ENCODE measurements around the gene CHRND. TPM values are rescaled to one million over a fixed set of nuclear protein-coding genes. Genes with fewer than 3 reads are reported as not detected.

CHRND gene
- total RNA-seq, 1 donor from 2014 or later: not detected

DNA sequence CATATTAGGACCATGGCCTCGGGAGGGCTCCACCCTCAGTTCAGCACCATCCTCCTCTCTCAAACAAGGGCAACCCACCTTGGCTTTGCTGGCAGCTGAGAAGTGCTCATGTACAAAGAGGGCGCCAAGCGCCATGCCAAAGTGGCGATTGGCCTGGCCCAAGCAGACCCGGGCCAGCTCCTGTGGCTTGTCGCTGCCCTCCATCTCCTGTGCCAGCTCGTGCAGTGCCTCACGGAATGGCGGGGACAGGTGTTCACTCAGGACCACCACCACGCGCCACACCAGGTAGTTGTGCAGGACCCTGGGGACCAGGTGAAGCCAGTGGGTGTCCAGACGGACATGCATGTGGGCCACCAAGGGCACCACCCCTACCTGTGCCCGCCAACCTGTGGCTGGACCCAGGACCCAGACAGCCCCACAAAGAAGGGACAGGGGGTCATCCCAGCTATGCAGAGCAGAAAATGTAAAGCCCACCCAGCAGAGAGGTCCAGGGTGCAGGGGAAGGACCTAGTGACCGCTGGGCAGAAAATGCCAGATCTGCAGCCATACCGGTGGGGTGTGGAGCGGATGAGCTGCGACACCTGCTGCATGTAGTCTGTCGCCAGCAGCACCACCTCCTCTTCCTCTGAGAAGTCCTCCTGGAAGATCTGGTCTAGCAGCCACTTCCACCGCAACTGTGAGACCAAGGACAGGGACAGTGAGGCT, 41.9 kb upstream of the CHRND start:
- TF ChIP-seq, protein P1, sequence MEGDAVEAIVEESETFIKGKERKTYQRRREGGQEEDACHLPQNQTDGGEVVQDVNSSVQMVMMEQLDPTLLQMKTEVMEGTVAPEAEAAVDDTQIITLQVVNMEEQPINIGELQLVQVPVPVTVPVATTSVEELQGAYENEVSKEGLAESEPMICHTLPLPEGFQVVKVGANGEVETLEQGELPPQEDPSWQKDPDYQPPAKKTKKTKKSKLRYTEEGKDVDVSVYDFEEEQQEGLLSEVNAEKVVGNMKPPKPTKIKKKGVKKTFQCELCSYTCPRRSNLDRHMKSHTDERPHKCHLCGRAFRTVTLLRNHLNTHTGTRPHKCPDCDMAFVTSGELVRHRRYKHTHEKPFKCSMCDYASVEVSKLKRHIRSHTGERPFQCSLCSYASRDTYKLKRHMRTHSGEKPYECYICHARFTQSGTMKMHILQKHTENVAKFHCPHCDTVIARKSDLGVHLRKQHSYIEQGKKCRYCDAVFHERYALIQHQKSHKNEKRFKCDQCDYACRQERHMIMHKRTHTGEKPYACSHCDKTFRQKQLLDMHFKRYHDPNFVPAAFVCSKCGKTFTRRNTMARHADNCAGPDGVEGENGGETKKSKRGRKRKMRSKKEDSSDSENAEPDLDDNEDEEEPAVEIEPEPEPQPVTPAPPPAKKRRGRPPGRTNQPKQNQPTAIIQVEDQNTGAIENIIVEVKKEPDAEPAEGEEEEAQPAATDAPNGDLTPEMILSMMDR (IDR thresholded peaks at IDR 0.05; ENCODE audit: insufficient read depth, low read depth, low read length): no peak
- TF ChIP-seq EZH2 (IDR thresholded peaks at IDR 0.05; ENCODE audit: insufficient read depth, low read length): no peak
- Histone ChIP-seq H3K4me2 (ENCODE audit: low read length) (no peak overlapping the region), H3K36me3 (ENCODE audit: insufficient read depth, low read length) (no peaks in the 10 kb centered on the region), H3K4me3 (ENCODE audit: insufficient read depth, low read depth, low read length) (no peak overlapping the region), H2AFZ (ENCODE audit: low read depth, low read length) (no peak overlapping the region), H3K79me2 (ENCODE audit: insufficient read depth, low read length) (no peaks in the 10 kb centered on the region), H3K9ac (ENCODE audit: low read length) (no peak overlapping the region), H3K4me1 (ENCODE audit: insufficient read depth, low read length) (no peaks in the 10 kb centered on the region), H4K20me1 (ENCODE audit: insufficient read depth, low read length) (no peaks in the 10 kb centered on the region), H3K9me3 (ENCODE audit: insufficient read depth, low read depth, low read length) (no peaks in the 10 kb centered on the region), H3K27me3 (ENCODE audit: insufficient read depth, low read length) (peaks cover 30% of the 10 kb centered on the region), H3K27ac (ENCODE audit: low read depth, low read length) (no peak overlapping the region)
- Mint-ChIP-seq H3K27me3 (ENCODE audit: low read depth, unreplicated experiment) (peaks cover 56% of the 10 kb centered on the region), H3K4me1 (ENCODE audit: low read depth, unreplicated experiment) (no peaks in the 10 kb centered on the region), H3K4me3 (ENCODE audit: unreplicated experiment) (no peak overlapping the region), H3K9me3 (ENCODE audit: unreplicated experiment) (peaks cover 5% of the 10 kb centered on the region), H3K27ac (ENCODE audit: unreplicated experiment) (no peak overlapping the region), H3K36me3 (ENCODE audit: low read depth, unreplicated experiment) (peaks cover 2% of the 10 kb centered on the region)
- no peak for FAIRE-seq
- no peak for DNase-seq (ENCODE audit: low read depth)

DNA sequence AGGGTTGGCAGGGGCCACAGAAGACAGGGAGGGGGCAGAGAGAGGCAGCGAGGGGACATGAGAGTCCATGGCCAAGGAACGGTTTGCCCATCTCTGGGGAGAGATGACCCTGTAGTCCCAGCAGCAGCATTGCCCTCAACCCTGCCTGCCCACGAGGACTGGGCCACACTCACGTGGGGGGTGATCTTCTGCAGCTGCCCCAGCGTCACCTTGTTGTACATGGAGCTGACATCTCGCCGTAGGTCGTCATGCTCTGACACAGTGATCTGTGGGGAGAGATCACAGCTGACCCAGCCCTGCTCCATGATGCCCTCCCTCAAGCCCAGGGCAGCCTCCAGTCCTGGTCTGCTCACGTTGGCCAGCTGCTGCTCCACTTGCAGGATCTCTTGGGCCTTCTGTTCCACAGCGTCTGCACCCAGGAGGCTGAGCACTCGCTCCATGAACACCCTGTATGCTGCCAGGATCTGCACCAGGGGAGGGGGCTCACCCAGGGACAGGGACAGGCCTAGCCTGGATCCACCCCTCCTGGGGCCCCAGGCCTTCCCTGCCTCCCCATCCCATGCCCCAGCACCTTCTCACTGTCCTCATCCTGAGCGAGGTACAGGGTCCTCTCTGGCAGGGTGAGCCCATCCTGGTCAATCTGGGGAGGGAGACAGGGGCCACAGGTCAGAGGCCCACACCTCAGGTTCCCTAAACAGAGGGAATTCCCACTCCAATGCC, 41.2 kb upstream of the CHRND start:
- no peak overlapping the region for H3K4me3 ChIP-seq (ENCODE audit: insufficient read depth, low read depth, low read length)
- H3K4me1 ChIP-seq (ENCODE audit: insufficient read depth, low read length): no peaks in the 10 kb centered on the region
- H3K79me2 ChIP-seq (ENCODE audit: insufficient read depth, low read length): no peaks in the 10 kb centered on the region
- no peak overlapping the region for H3K27ac ChIP-seq (ENCODE audit: low read depth, low read length)
- H4K20me1 ChIP-seq (ENCODE audit: insufficient read depth, low read length): no peaks in the 10 kb centered on the region
- FAIRE-seq: no peak
- Mint-ChIP-seq H3K36me3 (ENCODE audit: low read depth, unreplicated experiment) (peaks cover 2% of the 10 kb centered on the region), H3K4me1 (ENCODE audit: low read depth, unreplicated experiment) (no peaks in the 10 kb centered on the region), H3K27ac (ENCODE audit: unreplicated experiment) (no peak overlapping the region), H3K27me3 (ENCODE audit: low read depth, unreplicated experiment) (peaks cover 57% of the 10 kb centered on the region), H3K4me3 (ENCODE audit: unreplicated experiment) (peak overlapping the region; percentile 40), H3K9me3 (ENCODE audit: unreplicated experiment) (peaks cover 5% of the 10 kb centered on the region)
- H3K36me3 ChIP-seq (ENCODE audit: insufficient read depth, low read length): no peaks in the 10 kb centered on the region
- TF ChIP-seq EZH2 (IDR thresholded peaks at IDR 0.05; ENCODE audit: insufficient read depth, low read length): no peak
- TF ChIP-seq, protein P1 (IDR thresholded peaks at IDR 0.05; ENCODE audit: insufficient read depth, low read depth, low read length): no peak
- no peaks in the 10 kb centered on the region for H3K9me3 ChIP-seq (ENCODE audit: insufficient read depth, low read depth, low read length)
- H3K9ac ChIP-seq (ENCODE audit: low read length): no peak overlapping the region
- no peak overlapping the region for H2AFZ ChIP-seq (ENCODE audit: low read depth, low read length)
- H3K4me2 ChIP-seq (ENCODE audit: low read length): no peak overlapping the region
- no peak for DNase-seq (ENCODE audit: low read depth)
- H3K27me3 ChIP-seq (ENCODE audit: insufficient read depth, low read length): peaks cover 36% of the 10 kb centered on the region

DNA sequence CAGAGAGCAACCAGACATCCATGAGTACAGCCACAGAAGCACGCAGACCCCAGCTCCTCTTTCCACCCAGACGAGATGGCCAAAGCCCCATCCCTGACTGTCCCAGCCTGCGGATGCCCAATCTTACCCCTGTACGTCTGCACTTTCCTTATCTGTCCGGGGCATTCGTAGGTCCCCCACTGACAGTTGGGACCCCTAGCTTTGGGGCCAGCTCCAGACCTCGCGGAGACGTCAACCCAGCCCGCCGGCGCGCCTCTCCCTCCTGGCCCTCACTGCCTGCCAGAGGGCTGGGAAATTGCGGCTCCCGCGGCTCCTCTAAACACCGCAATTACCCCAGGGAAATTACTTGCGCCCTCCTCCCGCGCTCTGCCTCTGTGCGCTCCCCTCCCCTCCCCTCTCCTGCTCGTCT, 40.6 kb upstream of the CHRND start:
- no peak overlapping the region for H3K27ac ChIP-seq (ENCODE audit: low read depth, low read length)
- peaks cover 2% of the 10 kb centered on the region for H3K36me3 Mint-ChIP-seq (ENCODE audit: low read depth, unreplicated experiment)
- peaks cover 5% of the 10 kb centered on the region for H3K9me3 Mint-ChIP-seq (ENCODE audit: unreplicated experiment)
- peaks cover 62% of the 10 kb centered on the region for H3K27me3 Mint-ChIP-seq (ENCODE audit: low read depth, unreplicated experiment)
- no peak for FAIRE-seq
- H3K79me2 ChIP-seq (ENCODE audit: insufficient read depth, low read length): no peaks in the 10 kb centered on the region
- no peak overlapping the region for H3K4me3 ChIP-seq (ENCODE audit: insufficient read depth, low read depth, low read length)
- no peaks in the 10 kb centered on the region for H4K20me1 ChIP-seq (ENCODE audit: insufficient read depth, low read length)
- H3K36me3 ChIP-seq (ENCODE audit: insufficient read depth, low read length): no peaks in the 10 kb centered on the region
- H3K4me3 Mint-ChIP-seq (ENCODE audit: unreplicated experiment): no peak overlapping the region
- TF ChIP-seq, protein P1 (IDR thresholded peaks at IDR 0.05; ENCODE audit: insufficient read depth, low read depth, low read length): no peak
- TF ChIP-seq EZH2 (IDR thresholded peaks at IDR 0.05; ENCODE audit: insufficient read depth, low read length): no peak
- peak overlapping the region; percentile 66 for H3K27ac Mint-ChIP-seq (ENCODE audit: unreplicated experiment)
- no peaks in the 10 kb centered on the region for H3K4me1 ChIP-seq (ENCODE audit: insufficient read depth, low read length)
- H3K4me2 ChIP-seq (ENCODE audit: low read length): no peak overlapping the region
- H3K4me1 Mint-ChIP-seq (ENCODE audit: low read depth, unreplicated experiment): no peaks in the 10 kb centered on the region
- peaks cover 36% of the 10 kb centered on the region for H3K27me3 ChIP-seq (ENCODE audit: insufficient read depth, low read length)
- no peak for DNase-seq (ENCODE audit: low read depth)
- no peak overlapping the region for H2AFZ ChIP-seq (ENCODE audit: low read depth, low read length)
- no peaks in the 10 kb centered on the region for H3K9me3 ChIP-seq (ENCODE audit: insufficient read depth, low read depth, low read length)
- no peak overlapping the region for H3K9ac ChIP-seq (ENCODE audit: low read length)
